ENCODE data around the gene SGO2. TPM values are rescaled to one million over a fixed set of nuclear protein-coding genes. Genes with fewer than 3 reads are reported as not detected.

The SGO2 gene
- total and polyA plus RNA-seq, 9 of the 15 experiments (the other 6 are each of a cell fraction or from before 2014, with no cell fraction given), result 14.5 to 25.9 (median 16.6) TPM

DNA sequence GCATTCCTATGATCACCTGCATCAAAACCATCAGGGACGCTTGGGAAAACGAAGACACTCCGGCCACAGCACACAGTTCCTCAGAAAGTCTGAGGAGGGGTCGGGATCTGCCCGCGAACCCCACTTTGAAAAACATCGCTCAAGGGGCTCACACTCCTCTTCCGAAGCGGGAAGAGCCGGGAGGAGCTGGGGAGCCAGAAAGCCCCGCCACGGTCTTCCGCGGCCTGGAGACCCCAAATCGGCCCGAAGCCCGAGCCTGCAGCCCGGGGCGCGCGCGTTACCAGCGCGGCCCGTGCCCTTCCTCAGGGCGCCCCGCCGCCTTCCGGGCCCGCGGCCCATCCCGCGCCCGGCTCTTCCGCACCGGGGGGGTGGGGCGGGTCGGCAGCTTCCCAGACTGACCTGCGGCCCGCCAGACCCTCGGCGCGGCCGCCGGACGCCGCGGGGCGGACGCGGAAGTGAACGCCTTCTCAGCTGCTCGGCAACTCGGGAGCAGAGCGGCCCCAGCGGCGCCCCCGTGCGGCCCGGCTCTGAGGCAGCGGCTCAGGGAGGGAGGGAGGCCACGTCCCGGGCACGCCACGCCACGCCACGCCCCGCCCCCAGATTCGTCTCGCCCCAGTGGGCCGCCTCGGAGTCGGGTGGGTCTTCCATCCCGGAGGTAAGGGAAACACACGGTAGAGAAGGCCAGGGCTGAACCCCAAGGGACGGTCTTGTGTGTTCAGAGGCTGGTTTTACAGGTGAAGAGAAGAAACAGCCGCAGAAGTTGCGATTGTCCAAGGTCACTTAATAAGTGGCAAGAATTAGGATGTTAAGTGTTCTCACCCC lies 16.2 kb upstream of the SGO2 start, which contains the start of gene KCTD18 (continued):
- TF ChIP-seq, protein P1, sequence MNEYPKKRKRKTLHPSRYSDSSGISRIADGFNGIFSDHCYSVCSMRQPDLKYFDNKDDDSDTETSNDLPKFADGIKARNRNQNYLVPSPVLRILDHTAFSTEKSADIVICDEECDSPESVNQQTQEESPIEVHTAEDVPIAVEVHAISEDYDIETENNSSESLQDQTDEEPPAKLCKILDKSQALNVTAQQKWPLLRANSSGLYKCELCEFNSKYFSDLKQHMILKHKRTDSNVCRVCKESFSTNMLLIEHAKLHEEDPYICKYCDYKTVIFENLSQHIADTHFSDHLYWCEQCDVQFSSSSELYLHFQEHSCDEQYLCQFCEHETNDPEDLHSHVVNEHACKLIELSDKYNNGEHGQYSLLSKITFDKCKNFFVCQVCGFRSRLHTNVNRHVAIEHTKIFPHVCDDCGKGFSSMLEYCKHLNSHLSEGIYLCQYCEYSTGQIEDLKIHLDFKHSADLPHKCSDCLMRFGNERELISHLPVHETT (CRISPR knock-in tag; conservative IDR thresholded peaks at IDR 0.05 in 1 of 2, IDR thresholded peaks at IDR 0.05 in 1 of 2), result peak in 1 of 2 experiments; percentile 77; a peak in 2 of 4 replicates
- TF ChIP-seq SREBF2 (CRISPR knock-in tag; IDR thresholded peaks at IDR 0.05) (no peak), ELF1 (tag; IDR thresholded peaks at IDR 0.05) (peak; percentile 95), HMG20B (CRISPR knock-in tag; IDR thresholded peaks at IDR 0.05) (no peak), RBBP5 (IDR thresholded peaks at IDR 0.05; ENCODE audit: borderline replicate concordance, insufficient read depth, low read length, poor library complexity, severe bottlenecking) (peak; percentile 54), CBFA2T2 (conservative IDR thresholded peaks at IDR 0.05) (no peak), FIP1L1 (IDR thresholded peaks at IDR 0.05; ENCODE audit: low read depth, low read length, poor library complexity, severe bottlenecking) (peak; percentile 24), CEBPB (tag; IDR thresholded peaks at IDR 0.05) (no peak), NFE2L1 (tag; IDR thresholded peaks at IDR 0.05; ENCODE audit: borderline replicate concordance, low read depth) (no peak), JUND (IDR thresholded peaks at IDR 0.05; ENCODE audit: borderline replicate concordance, low read depth, low read length) (no peak), JUND (tag; IDR thresholded peaks at IDR 0.05; ENCODE audit: borderline replicate concordance, low read depth, low read length) (no peak), ELF2 (CRISPR knock-in tag; IDR thresholded peaks at IDR 0.05) (peak; percentile 90), ZFP36 (IDR thresholded peaks at IDR 0.05; ENCODE audit: low read depth, low read length, partially characterized antibody) (no peak), PPARD (CRISPR knock-in tag; IDR thresholded peaks at IDR 0.05) (no peak), GATA2 (CRISPR knock-in tag; IDR thresholded peaks at IDR 0.05) (no peak)
- TF ChIP-seq, protein P2, sequence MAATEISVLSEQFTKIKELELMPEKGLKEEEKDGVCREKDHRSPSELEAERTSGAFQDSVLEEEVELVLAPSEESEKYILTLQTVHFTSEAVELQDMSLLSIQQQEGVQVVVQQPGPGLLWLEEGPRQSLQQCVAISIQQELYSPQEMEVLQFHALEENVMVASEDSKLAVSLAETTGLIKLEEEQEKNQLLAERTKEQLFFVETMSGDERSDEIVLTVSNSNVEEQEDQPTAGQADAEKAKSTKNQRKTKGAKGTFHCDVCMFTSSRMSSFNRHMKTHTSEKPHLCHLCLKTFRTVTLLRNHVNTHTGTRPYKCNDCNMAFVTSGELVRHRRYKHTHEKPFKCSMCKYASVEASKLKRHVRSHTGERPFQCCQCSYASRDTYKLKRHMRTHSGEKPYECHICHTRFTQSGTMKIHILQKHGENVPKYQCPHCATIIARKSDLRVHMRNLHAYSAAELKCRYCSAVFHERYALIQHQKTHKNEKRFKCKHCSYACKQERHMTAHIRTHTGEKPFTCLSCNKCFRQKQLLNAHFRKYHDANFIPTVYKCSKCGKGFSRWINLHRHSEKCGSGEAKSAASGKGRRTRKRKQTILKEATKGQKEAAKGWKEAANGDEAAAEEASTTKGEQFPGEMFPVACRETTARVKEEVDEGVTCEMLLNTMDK (IDR thresholded peaks at IDR 0.05; ENCODE audit: borderline replicate concordance, insufficient read depth, low read depth, low read length, poor library complexity, severe bottlenecking), result peak; percentile 90
- TF ChIP-seq, protein P3, sequence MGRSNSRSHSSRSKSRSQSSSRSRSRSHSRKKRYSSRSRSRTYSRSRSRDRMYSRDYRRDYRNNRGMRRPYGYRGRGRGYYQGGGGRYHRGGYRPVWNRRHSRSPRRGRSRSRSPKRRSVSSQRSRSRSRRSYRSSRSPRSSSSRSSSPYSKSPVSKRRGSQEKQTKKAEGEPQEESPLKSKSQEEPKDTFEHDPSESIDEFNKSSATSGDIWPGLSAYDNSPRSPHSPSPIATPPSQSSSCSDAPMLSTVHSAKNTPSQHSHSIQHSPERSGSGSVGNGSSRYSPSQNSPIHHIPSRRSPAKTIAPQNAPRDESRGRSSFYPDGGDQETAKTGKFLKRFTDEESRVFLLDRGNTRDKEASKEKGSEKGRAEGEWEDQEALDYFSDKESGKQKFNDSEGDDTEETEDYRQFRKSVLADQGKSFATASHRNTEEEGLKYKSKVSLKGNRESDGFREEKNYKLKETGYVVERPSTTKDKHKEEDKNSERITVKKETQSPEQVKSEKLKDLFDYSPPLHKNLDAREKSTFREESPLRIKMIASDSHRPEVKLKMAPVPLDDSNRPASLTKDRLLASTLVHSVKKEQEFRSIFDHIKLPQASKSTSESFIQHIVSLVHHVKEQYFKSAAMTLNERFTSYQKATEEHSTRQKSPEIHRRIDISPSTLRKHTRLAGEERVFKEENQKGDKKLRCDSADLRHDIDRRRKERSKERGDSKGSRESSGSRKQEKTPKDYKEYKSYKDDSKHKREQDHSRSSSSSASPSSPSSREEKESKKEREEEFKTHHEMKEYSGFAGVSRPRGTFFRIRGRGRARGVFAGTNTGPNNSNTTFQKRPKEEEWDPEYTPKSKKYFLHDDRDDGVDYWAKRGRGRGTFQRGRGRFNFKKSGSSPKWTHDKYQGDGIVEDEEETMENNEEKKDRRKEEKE (IDR thresholded peaks at IDR 0.05; ENCODE audit: borderline replicate concordance in 1 of 2, control insufficient read depth in 1 of 2, low read depth in 2 of 2, low read length in 1 of 2), result no peak

Data from K562 (cell line).